HG02885 (cell line): ENCODE results near the gene YIPF2.

Experiments
- ATAC-seq: cut with Tn5 transposase; IDR thresholded peaks from one replicate; pipeline ENCODE4 v1.9.1; 2021; ENCODE audit warnings: mild to moderate bottlenecking; ENCODE audit not compliant: unreplicated experiment, poor library complexity

The YIPF2 gene

DNA sequence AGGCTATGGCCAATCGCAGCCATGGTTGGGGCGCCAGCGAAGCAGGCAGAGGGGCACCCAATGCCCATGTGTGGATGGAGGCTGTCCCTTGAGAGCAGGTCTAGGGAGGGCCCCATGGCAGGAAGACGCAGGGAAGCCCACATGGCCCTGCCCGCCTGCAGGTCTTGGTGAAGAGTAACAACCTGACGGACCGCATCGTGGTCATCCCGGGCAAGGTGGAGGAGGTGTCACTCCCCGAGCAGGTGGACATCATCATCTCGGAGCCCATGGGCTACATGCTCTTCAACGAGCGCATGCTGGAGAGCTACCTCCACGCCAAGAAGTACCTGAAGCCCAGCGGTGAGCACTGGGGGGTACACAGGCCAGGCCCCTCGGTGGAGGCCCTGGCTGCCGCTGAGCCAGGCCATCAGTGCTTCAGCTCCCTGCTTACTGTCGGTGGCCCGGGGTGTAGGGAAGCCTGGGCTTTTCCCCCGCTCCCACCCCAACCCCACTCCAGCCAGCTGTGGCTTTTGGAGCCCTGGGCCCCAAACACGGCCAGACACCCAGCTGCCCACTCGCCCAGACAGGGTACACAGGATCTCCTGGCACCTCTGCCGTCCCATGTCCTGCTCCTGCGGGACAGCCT is 14.6 kb downstream of the YIPF2 start:
- ATAC-seq, result no peak

DNA sequence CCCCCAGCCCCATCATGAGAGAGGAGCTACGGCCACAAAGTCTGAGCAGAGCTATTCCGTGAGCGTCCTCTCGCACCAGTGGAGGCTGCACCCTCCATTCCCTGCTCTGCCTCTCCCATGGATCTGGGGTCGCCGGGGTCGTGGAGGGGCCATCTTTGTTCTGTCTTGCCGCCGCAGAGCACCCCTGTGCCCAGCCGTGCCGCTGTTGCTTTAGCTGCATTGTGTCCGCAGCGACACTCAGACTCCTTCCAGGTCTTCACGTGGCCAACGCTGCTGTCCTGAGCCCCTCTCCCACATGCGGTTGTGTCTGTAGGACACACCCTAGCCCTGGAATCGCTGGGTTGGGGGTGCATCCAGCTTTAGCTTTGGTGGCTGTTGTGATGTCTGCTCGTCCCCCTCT is 15.8 kb downstream of the YIPF2 start:
- no peak for ATAC-seq

DNA sequence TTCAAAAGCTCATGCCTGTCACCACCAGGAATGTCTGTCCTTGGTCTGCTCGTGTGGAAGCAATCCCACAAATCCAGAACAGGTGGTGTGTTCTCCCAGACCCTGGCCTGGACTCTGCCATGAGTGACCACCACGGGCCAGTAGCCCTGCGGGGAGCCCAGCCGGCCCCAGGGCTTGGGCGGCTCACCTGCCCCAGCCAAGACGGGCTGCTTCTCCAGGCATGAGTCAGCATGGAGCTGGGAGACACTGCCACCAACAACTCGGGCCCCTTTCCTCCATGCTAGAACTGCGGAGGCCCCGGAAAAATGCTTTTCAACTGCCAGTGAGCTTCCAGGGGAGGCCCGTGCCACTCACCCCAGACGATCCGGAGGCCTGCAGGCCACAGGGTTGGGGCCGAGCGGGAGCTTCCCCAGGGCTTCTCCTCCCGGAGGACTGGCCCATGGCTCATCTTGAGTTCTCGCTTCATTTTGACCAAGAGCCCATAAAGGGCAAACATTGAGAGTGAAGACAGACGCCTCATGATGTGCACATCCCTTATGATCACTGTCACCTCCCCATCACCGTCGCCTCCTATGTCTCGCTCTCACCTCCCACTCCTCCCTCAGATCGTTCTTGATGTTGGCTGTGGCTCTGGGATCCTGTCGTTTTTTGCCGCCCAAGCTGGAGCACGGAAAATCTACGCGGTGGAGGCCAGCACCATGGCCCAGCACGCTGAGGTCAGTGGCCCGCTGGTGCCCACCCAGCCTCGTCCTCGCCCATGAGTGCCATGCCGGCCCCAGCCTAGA is 16.7 kb downstream of the YIPF2 start:
- ATAC-seq, result no peak

DNA sequence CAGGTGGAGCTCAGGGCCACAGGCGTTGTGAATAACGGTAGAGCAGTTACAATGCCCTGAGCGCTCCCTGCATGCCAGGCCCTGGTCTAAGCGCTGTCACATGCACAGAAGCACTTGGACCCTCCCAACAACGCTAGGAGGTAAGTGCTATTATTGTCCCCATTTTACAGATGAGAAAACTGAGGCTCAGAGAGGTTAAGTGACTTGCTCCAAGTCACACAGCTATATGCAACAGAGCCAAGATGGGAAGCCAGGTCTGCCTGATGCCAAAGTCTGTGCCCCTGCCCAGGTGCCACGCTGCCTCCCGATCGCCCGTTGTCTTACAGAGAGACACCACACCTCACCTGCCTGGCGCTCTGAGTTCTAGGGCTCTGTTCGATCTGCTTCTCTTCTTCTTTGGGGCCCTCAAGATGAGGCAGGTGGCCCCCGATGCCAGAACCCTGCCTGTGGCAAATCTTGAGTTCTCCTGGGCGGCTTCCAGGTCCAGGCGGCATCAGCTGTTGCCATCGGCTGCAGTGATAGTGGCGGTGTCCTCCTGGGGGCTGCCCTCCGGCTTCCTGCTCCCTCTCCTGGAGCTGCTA is 20.0 kb downstream of the YIPF2 start:
- no peak for ATAC-seq

DNA sequence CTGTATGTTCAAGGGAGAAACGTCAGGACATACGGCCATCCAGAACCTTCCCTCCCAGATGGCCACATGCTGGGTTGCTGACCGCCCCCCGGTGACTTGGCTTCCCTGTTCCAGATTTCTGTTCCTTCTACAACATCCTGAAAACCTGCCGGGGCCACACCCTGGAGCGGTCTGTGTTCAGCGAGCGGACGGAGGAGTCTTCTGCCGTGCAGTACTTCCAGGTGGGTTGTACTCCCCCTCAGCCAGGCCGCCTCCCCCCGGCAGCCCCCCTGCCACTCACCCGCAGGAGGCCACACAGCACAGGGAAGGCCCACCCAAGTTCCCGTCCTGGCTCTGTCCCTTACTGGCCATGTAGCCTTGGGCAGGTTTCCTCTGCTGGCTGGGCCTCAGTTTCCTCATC is 20.5 kb downstream of the YIPF2 start:
- no peak for ATAC-seq

DNA sequence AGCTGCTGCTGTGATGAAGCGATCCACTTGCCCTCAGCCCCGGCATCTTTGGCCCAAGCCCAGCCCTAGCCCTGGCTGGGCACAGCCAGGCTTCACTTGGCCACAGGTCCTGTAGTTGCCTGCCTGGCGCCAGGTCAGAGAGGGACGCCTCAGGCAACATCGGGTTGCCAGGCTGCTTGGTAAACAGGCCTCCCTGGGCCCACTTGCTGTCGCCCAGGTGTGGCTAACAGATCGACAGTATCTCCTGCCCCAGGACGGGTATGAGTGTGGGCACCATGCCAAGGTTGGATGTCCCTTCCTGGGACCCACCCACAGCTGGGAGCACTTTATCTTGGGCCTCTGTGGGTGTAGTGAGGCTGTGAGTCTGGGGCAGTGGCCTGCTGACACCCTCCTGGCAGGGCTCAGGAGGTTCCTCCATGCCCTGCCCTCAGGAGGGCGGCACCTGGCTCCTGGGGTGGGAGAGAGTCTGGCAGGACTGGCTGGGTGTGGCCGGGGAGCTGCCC is 29.2 kb downstream of the YIPF2 start:
- no peak for ATAC-seq

DNA sequence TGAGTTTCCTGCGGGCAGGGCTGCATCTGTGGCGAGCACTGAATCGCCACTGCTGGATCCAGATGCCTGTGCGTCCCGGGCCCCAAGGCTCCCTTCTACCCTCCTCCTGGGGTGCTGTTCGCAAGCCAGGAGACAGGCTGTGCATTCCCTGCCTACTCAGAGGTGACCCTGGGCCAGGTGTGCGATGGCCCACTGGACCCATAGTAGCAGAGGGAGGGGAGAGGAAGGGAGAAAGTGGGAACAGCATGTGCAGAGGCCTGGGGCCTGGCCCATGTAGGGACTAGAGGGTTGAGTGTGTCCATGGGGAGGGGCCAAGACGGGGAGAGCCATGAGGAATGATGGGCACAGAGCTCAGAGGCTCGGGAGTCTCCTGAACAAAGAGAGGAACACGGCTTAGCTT is 29.8 kb downstream of the YIPF2 start:
- no peak for ATAC-seq

DNA sequence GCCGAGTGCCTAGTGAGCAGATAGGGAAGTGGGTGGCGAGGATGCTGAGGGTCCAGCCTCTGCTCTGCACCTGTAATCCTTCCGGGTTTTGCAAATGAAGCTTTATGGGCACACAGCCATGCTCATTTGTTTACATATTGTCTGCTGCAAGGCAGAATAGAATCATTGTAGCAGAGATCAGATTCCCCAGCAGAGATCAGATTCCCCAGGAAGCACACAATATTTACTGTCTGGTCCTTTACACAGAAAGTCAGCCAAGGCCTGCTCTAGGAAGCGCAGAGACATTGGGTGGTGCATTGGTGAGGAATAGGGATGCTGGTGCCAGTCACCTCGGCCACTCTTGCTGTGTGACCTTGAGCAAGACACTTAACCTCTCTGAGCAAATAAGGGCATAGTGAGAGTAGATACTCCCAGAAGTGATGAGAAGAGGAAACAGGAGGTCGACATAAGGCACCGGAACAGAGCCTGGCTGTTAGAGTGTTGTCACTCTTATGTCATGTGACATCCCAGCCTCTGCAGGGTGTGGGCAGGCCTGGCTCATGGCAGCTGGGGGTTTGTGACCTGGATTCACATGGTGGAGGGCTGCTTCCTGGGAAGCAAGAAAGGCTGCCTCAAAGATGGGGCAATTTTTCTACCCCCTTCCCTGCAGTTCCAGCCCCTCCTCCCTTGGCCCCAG is 31.4 kb downstream of the YIPF2 start:
- no peak for ATAC-seq

DNA sequence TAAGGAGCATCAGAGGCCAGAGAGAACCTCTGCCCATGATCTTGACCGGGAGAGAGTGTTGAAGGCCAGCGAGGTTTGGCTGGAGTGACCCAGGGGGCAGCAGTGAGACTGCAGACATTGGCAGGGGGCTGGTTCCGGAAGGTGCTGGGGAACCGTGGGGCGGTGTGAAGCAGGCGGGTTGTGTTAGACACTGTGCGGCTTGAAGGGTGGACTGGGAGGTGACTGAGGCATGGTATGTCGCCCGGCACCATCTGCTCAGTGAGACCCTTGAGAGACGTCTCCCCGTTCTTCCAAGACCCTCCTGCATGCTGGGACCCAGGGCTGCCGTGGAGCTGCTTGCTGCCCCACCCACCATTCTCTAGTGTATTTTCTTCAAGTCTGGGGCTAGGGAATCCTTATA is 32.5 kb downstream of the YIPF2 start:
- no peak for ATAC-seq

DNA sequence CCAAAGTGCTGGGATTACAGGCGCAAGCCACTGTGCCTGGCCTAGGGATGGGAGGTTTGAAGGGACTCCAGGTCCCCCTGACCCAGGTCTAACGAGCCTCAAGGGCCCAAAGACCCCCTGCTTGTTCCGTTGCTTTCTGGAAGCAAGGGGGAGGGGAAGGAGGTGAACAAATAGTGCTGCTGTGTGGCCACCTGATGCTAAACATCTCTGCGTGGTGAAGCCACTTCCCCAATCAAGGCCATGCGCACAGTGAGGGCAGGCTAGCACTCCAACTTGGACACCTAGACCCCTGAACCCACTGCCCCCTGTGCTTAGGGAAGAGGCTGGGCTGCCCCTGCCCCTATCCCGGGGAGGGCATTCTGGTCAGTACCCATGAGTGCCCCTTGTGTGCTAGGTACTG is 33.1 kb downstream of the YIPF2 start:
- ATAC-seq, result no peak

DNA sequence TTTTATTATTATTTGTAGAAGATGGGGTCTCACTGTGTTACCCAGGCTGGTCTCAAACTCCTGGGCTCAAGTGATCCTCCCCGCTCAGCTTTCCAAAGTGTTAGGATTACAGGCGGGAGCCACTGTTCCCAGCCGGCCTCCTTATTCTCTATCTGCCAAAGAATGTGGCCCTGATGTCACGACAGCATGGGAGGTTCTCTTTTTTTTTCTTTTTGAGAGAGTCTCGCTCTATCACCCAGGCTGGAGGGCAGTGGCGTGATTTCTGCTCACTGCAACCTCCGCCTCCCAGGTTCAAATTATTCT is 33.6 kb downstream of the YIPF2 start:
- no peak for ATAC-seq

DNA sequence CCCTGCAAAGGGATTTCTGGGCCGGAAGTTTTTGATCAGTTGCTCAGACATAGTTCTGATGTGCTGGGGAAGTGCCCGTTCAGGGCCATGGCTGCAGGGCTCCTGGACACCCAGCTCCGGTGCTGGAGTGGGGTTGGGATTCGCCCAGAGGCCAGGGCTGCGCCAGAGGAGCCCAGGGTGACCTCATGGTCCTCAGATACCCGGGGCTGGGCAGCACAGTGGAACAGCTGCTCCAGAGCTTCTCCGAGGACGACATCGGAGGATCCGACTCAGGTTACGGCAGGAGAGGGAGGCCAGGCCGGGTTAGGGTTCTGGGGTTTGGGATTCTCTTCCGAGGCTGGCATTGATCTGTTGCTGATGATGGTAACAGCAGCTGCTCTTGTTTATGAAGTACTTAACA is 36.2 kb downstream of the YIPF2 start:
- ATAC-seq, result no peak

DNA sequence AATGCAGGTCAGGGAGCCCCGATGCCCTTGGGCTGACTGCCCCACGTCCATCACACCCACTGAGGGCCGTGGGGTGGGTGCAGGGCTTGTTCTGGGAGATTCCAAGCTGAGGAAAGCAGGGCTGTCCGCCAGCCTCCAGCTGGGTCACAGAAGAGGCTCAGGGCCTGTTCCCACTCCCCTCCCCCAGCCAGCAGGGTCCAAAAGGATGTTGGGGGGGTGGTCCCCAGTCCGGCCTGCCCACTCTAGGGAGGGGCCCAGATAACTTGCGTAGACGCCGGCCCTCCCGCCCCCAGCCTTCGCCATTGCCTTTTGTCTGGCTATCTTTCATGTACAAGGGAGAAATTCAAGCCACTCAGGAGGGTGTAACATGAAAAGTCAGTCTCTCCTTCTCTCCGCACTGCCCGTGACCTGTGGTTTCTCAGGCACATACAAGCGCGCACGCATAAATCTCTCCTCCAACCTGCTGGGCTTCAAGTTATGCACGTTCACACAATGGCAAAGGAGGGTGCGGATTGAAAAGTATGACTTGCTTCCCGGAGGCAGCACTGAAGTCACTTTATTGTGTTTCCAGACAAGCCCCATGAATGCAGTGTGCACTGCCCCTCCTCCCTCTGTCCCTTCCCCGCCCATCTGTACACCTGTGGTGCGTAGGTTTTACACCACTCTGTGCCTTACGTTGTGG is 36.9 kb downstream of the YIPF2 start:
- ATAC-seq, result no peak

DNA sequence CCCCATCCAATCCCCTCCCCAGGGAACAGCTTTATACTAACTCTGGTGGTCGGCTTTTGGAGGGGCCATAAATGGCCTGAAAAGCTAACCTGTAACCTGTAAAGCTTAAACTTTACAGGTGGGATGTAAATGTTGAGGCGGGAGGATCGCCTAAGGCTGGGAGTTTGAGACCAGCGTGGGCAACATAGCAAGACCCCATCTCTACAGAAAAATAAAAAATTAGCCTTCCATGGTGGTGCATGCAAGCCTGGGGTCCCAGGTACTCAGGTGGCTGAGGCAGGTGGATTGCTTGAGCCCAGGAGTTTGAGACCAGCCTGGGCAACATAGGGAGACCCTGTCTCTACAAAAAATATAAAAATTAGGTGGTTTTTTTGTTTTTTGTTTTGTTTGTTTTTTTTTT is 38.6 kb downstream of the YIPF2 start:
- ATAC-seq, result no peak

DNA sequence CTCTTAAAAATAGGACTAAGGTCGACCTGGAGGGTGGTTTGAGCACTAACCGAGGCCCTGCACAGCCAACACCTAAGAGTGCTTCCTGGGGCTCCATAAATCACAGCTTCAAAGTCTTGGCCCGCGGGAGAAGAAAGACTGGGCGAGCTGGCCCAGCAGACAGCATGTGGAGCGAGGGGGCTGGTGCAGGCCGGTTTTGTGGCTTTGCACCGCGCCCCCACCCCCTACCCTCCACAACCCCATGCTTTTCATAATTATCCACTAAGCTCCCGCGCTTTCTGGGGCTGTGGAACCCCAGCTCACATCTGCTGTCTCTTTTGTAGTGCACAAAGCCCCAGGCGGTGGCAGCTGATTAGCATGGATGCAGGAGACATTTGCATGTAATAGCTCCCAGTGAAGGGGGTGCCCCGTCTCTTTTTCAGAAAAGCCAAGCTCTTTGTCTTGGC is 40.0 kb downstream of the YIPF2 start:
- no peak for ATAC-seq

DNA sequence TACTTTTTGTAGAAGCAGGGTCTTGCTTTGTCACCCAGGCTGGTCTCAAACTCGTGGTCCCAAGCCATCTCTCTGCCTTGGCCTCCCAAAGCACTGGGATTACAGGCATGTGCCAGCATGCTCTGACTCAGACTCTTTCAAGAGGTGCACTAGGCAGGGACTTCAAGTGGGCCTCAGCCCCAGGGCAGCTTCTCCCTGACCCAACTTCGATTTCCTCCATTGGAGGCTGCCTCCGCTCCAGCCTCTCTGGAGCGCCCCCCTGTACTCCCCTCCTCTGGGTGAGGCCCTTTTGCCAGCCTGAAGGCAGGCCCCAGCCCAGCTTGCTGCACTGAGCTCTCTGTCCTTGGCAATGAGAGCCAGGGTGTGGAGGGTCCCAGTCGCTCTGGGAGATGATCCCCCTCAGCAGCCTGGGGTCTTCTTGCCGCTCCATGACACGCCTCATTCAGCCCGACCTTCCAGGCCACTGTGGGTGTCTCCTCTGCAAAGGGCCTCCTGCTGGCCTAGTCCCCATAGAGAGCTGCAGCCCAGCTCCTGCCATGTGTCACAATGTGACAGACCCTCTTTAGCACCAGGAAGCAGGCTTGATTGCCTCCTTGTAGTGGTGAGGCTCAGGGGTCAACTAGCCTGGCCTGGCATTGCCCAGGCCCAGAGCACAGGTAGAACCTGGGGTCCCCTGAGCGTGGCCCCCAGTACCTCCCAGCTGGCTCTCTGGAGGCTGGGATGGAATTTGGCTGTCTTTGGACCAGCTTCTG is 40.6 kb downstream of the YIPF2 start:
- ATAC-seq, result no peak

DNA sequence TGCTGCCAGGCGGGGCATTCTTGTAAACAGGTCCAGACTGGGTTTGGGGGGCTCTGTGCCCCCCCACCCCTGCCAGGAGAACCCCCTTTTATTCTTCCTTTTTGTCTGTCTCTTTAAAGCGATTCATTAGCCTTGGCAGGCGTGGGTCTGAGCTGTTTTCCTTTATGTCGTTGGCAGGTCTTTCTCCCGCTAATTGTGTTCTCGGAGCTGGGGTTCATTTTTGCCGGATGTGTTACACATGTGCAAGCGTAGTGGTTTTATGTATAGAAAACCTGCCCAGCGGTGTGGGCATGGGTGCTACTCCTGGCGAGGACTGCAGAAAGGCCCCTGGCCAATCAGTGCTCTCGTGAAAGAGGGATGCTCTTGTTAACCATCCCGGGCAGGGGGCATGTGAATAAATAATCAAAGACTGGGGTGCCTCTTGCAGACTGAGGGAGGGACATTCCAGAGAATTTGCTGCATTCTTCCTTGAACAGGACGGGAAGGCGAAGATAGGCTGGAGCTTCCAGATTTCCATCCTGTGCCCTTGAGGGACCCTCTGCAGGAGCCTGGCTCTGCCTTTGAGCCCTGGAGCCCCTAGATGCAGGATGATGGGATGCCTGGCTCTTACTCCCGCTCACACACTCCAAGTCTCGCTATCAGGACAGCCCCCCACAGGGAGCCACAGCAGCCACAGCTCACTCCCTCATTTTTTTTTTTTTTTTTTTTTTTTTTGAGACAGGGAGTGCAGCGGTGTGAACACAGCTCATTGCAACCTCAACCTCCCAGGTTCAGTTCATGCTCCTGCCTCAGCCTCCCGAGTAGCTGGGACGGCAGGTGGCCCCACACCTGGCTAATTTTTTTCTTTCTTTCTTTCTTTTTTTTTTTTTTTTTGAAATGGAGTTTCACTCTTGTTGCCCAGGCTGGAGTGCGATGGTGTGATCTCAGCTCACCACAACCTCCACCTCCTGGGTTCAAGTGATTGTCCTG is 43.0 kb downstream of the YIPF2 start:
- no peak for ATAC-seq

DNA sequence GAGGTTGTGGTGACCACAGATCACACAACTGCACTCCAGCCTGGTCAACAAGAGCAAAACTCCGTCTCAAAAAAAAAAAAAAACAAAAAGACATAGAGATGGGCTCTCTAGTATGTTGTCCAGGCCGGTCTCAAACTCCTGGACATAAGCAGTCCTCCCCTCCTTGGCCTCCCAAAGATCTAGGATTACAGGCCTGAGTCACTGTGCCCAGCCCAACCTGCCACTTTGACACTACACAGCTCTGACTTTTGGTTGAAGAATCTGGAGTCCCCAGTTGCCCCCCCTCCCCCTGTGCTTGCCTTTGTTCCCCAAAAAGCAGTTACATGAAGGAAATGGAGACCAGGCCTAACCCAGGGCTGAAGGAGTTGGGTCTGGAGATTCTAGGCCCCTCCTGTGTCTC is 44.2 kb downstream of the YIPF2 start:
- ATAC-seq, result no peak

DNA sequence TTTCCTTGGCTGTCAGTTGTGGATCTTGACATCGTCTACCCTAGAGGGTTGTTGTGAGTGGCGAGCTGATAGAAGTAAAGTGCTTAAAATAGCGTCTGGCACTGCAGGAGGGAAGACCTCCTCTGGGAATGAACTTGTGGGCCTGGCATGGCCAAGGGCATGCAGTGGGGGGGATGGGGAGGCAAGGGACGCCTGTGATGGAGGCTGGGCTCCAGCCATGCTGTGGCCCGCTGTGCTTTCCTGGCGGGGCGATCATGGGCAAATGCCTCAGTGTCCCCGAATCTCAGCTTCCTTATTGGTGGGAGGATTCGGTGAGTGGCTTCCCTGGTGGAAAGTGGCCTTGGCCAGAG is 46.4 kb downstream of the YIPF2 start:
- no peak for ATAC-seq
